Left ventricle myocardium inferior (tissue), 1 donor: ENCODE data around the gene PCDHA2. TPM values are rescaled to one million over a fixed set of nuclear protein-coding genes. Genes with fewer than 3 reads are reported as not detected.

Experiments used
- DNase-seq: peaks from one replicate; pipeline ENCODE4 v3.0.0-alpha.2; 2020
- H3K27ac ChIP-seq: fragments of 200-600 bp; replicated peaks from 2 replicates; pipeline ENCODE4 v1.8.0; 2021
- H3K27me3 ChIP-seq: fragments of 200-600 bp; 2 replicates; pipeline ENCODE4 v1.8.0; 2021; ENCODE audit warnings: low read depth
- H3K36me3 ChIP-seq: fragments of 200-600 bp; 2 replicates; pipeline ENCODE4 v1.8.0; 2021
- H3K4me1 ChIP-seq: fragments of 200-600 bp; 2 replicates; pipeline ENCODE4 v1.8.0; 2021
- H3K4me3 ChIP-seq: fragments of 200-600 bp; 2 replicates; pipeline ENCODE4 v1.8.0; 2021; ENCODE audit warnings: mild to moderate bottlenecking, moderate library complexity
- H3K9me3 ChIP-seq: fragments of 200-600 bp; replicated peaks from 2 replicates; pipeline ENCODE4 v1.8.0; 2021
- intact Hi-C: fragments of 100-400 bp; cut with micrococcal nuclease; formaldehyde crosslinking; loops from one replicate; pipeline ENCODE4 v1.11.0; 2022
- total RNA-seq: library from RNA; stranded (reverse); fragmentation: NEBNext Ultra II Directional; extraction: Animal tissue kit (Norgen Biotek cat#: 25700); gene quantifications from one replicate; pipeline ENCODE4 v1.2.1, GENCODE V29; 2021
- TF ChIP-seq, protein P1 (sequence below): fragments of 200-600 bp; IDR thresholded peaks from 2 replicates; pipeline ENCODE4 v1.8.0; 2021; ENCODE audit warnings: antibody characterized with exemption, mild to moderate bottlenecking, borderline replicate concordance
- donor health status: DM: no; HTN: yes; CAD: no; lungs with severe emphysema.

PCDHA2 gene
- total RNA-seq, 1 donor from 2014 or later, result not detected

GRCh38 chr5:140835622-140836510 is 41.2 kb downstream of the PCDHA2 start:
- Histone ChIP-seq H3K27me3 (peaks cover 81% of the 10 kb centered on the region), H3K9me3 (peaks cover 50% of the 10 kb centered on the region), H3K4me3 (no peak overlapping the region), H3K36me3 (no peaks in the 10 kb centered on the region), H3K4me1 (no peaks in the 10 kb centered on the region), H3K27ac (no peak overlapping the region)
- intact Hi-C loops, result no loop called here
- TF ChIP-seq, protein P1, sequence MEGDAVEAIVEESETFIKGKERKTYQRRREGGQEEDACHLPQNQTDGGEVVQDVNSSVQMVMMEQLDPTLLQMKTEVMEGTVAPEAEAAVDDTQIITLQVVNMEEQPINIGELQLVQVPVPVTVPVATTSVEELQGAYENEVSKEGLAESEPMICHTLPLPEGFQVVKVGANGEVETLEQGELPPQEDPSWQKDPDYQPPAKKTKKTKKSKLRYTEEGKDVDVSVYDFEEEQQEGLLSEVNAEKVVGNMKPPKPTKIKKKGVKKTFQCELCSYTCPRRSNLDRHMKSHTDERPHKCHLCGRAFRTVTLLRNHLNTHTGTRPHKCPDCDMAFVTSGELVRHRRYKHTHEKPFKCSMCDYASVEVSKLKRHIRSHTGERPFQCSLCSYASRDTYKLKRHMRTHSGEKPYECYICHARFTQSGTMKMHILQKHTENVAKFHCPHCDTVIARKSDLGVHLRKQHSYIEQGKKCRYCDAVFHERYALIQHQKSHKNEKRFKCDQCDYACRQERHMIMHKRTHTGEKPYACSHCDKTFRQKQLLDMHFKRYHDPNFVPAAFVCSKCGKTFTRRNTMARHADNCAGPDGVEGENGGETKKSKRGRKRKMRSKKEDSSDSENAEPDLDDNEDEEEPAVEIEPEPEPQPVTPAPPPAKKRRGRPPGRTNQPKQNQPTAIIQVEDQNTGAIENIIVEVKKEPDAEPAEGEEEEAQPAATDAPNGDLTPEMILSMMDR, result no peak
- no peak for DNase-seq

DNA sequence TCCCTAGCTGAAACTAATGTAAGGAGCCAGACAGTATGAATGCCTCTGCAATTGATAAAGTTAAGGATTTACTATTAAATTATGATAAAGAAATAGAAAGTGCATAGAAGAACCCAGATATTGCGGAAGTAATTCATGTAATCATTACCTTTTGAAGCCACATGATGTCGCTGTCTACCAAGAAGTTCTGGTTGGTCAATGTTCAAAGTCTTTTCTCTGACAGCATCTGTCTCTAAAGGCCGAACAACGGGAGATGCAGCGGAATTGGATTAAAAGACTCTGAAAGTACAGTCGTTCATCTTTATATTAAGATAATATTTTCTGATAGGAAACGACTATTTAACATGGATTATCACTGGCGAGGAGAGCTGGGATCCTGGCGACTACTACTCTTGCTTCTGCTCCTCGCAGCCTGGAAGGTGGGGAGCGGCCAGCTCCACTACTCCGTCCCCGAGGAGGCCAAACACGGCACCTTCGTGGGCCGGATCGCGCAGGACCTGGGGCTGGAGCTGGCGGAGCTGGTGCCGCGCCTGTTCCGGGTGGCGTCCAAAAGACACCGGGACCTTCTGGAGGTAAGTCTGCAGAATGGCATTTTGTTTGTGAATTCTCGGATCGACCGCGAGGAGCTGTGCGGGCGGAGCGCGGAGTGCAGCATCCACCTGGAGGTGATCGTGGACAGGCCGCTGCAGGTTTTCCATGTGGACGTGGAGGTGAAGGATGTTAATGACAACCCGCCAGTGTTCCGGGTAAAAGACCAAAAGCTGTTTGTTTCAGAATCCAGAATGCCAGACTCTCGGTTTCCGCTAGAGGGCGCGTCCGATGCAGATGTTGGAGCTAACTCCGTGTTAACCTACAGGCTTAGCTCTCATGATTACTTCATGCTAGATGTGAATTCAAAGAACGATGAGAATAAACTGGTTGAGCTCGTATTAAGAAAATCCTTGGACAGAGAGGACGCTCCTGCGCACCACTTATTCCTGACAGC is 46.6 kb downstream of the PCDHA2 start, which contains the start of gene PCDHA8:
PCDHA8 (plus strand) TSS at position 210 of the 985 bp plus-strand sequence; CDS start at position 345, 135 bp downstream.
- intact Hi-C loops, result no loop called here
- no peaks in the 10 kb centered on the region for H3K36me3 ChIP-seq
- no peak within 1 kb of the TSS for H3K27ac ChIP-seq
- peaks cover 57% of the 10 kb centered on the region for H3K27me3 ChIP-seq
- no peaks in the 10 kb centered on the region for H3K4me1 ChIP-seq
- no peak within 1 kb of the TSS for H3K4me3 ChIP-seq
- TF ChIP-seq, protein P1, result no peak
- peaks cover 53% of the 10 kb centered on the region for H3K9me3 ChIP-seq
- no peak for DNase-seq

DNA sequence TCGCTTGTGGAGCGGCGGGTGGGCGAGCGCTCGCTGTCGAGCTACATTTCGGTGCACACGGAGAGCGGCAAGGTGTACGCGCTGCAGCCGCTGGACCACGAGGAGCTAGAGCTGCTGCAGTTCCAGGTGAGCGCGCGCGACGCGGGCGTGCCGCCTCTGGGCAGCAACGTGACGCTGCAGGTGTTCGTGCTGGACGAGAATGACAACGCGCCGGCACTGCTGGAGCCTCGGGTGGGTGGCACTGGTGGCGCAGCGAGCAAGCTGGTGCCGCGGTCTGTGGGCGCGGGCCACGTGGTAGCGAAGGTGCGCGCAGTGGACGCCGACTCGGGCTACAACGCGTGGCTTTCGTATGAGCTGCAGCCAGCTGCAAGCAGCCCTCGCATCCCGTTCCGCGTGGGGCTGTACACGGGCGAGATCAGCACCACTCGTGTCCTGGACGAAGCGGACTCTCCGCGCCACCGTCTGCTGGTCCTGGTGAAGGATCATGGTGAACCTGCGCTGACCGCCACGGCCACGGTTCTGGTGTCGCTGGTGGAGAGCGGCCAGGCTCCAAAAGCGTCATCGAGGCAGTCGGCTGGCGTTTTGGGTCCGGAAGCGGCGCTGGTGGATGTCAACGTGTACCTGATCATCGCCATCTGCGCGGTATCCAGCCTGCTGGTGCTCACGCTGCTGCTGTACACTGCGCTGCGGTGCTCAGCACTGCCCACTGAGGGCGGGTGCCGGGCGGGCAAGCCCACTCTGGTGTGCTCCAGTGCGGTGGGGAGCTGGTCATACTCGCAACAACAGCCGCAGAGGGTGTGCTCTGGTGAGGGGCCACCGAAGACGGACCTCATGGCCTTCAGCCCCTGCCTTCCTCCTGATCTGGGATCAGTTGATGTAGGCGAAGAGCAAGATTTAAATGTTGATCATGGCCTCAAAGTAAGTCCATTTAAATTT is 48.4 kb downstream of the PCDHA2 start:
- H3K9me3 ChIP-seq, result peaks cover 52% of the 10 kb centered on the region
- H3K4me1 ChIP-seq, result no peaks in the 10 kb centered on the region
- intact Hi-C loops, result no loop called here
- no peak overlapping the region for H3K4me3 ChIP-seq
- peaks cover 62% of the 10 kb centered on the region for H3K27me3 ChIP-seq
- no peak overlapping the region for H3K27ac ChIP-seq
- TF ChIP-seq, protein P1, result no peak
- no peak for DNase-seq
- H3K36me3 ChIP-seq, result no peaks in the 10 kb centered on the region

Other genes with a start within 250 kb of the PCDHA2 start
- 13.1 TPM for gene EIF4EBP3, start 247.2 kb upstream of the PCDHA2 start, total RNA-seq
- 28.6 TPM for gene SRA1, start 237.4 kb upstream of the PCDHA2 start, total RNA-seq
- 12.1 TPM for gene APBB3, start 230.3 kb upstream of the PCDHA2 start, total RNA-seq
- gene SLC35A4, start 230.0 kb upstream of the PCDHA2 start, total RNA-seq, result 73.1 TPM
- 26.2 TPM for gene CD14, start 161.7 kb upstream of the PCDHA2 start, total RNA-seq
- gene TMCO6, start 155.4 kb upstream of the PCDHA2 start, total RNA-seq, result 2.6 TPM
- 142 TPM for gene NDUFA2, start 147.2 kb upstream of the PCDHA2 start, total RNA-seq
- gene IK, start 147.0 kb upstream of the PCDHA2 start, total RNA-seq, result 72.0 TPM
- gene WDR55, start 129.9 kb upstream of the PCDHA2 start, total RNA-seq, result 11.4 TPM
- gene DND1, start 121.3 kb upstream of the PCDHA2 start, total RNA-seq, result 0.47 TPM
- gene HARS1, start 103.5 kb upstream of the PCDHA2 start, total RNA-seq, result 38.7 TPM
- gene HARS2, start 103.4 kb upstream of the PCDHA2 start, total RNA-seq, result 27.8 TPM
- gene ZMAT2, start 94.4 kb upstream of the PCDHA2 start, total RNA-seq, result 35.5 TPM
- not detected for gene PCDHA1, start 8.7 kb upstream of the PCDHA2 start, total RNA-seq
- gene PCDHA3, start 6.2 kb downstream of the PCDHA2 start, total RNA-seq, result not detected
- gene PCDHA4, start 12.2 kb downstream of the PCDHA2 start, total RNA-seq, result 0.11 TPM
- gene PCDHA5, start 26.8 kb downstream of the PCDHA2 start, total RNA-seq, result not detected
- gene PCDHA6, start 33.1 kb downstream of the PCDHA2 start, total RNA-seq, result not detected
- not detected for gene PCDHA7, start 39.4 kb downstream of the PCDHA2 start, total RNA-seq
- gene PCDHA8, start 46.3 kb downstream of the PCDHA2 start, total RNA-seq, result not detected
- gene PCDHA9, start 53.5 kb downstream of the PCDHA2 start, total RNA-seq, result not detected
- 0.05 TPM for gene PCDHA10, start 61.0 kb downstream of the PCDHA2 start, total RNA-seq
- not detected for gene PCDHA11, start 74.1 kb downstream of the PCDHA2 start, total RNA-seq
- not detected for gene PCDHA12, start 80.5 kb downstream of the PCDHA2 start, total RNA-seq
- not detected for gene PCDHA13, start 87.3 kb downstream of the PCDHA2 start, total RNA-seq
- gene PCDHAC1, start 131.4 kb downstream of the PCDHA2 start, total RNA-seq, result not detected
- gene PCDHAC2, start 171.6 kb downstream of the PCDHA2 start, total RNA-seq, result 0.36 TPM